ENCODE results near the gene SLC37A4. TPM values are rescaled to one million over a fixed set of nuclear protein-coding genes. Genes with fewer than 3 reads are reported as not detected.

Gene SLC37A4
- total and polyA plus RNA-seq, 2 of the 8 experiments (the other 6 are each of a cell fraction or from before 2014, with no cell fraction given) = 35.1 to 91.9 TPM

GRCh38 chr11:119012629-119013170, 18.0 kb downstream of the SLC37A4 start:
- TF ChIP-seq CHD2 (IDR thresholded peaks at IDR 0.05; ENCODE audit: low read length) (no peak), POLR2AphosphoS5 (IDR thresholded peaks at IDR 0.05; ENCODE audit: low read depth, low read length) (peak; percentile 50)
- no peak for DNase-seq (ENCODE audit: low read depth in 1 of 2, low spot score in 2 of 2)

More at GRCh38 chr11:119012629-119013170, 18.0 kb downstream of the SLC37A4 start:
- Histone ChIP-seq H3K27ac (ENCODE audit: low read depth, low read length) (no peak overlapping the region), H4K5ac (ENCODE audit: insufficient read length, low read depth, low read length) (no peak overlapping the region), H2BK20ac (ENCODE audit: low read length) (no peak overlapping the region), H3K14ac (ENCODE audit: insufficient read length) (no peak overlapping the region), H3K9me3 (ENCODE audit: insufficient read depth in 2 of 2, low read depth in 1 of 2, low read length in 1 of 2) (no peaks in the 10 kb centered on the region), H3K27me3 (replicated peaks in 1 of 4; ENCODE audit: control insufficient read depth in 3 of 4, extremely low read depth in 1 of 4, insufficient read depth in 3 of 4, low read length in 3 of 4) (no peaks in the 10 kb centered on the region), H3K79me2 (ENCODE audit: control insufficient read depth in 1 of 2, insufficient read depth in 2 of 2, low read length in 2 of 2) (peaks cover 6 to 19% of the 10 kb centered on the region in 2 experiments; a peak in 3 of 4 replicates), H3K4ac (replicated peaks; ENCODE audit: insufficient read length, low read depth, low read length) (no peak overlapping the region), H4K20me1 (replicated peaks in 1 of 2; ENCODE audit: control insufficient read depth in 1 of 2, insufficient read depth in 2 of 2, low read length in 2 of 2) (peaks cover 3 to 4% of the 10 kb centered on the region in 2 experiments), H3K79me1 (ENCODE audit: low read depth, low read length) (no peaks in the 10 kb centered on the region), H3K18ac (ENCODE audit: extremely low read depth, low read length) (no peak overlapping the region), H3K56ac (replicated peaks; ENCODE audit: insufficient read length, low read depth, low read length) (no peak overlapping the region), H3K23me2 (ENCODE audit: low read depth, low read length) (no peaks in the 10 kb centered on the region; the same call in 1 of the 2 replicates), H3K9ac (replicated peaks in 1 of 4; ENCODE audit: extremely low read depth in 1 of 4, low read depth in 3 of 4, low read length in 3 of 4) (no peak overlapping the region), H2BK5ac (ENCODE audit: low read depth, low read length) (no peak overlapping the region), H2AFZ (ENCODE audit: low read length) (no peak overlapping the region), H3K4me1 (replicated peaks in 1 of 4; ENCODE audit: control insufficient read depth in 3 of 4, insufficient read depth in 4 of 4, low read length in 3 of 4) (peaks cover 0 to 5% (median 2%) of the 10 kb centered on the region in 4 experiments; a peak in 2 of 7 replicates), H3K36me3 (ENCODE audit: control insufficient read depth in 2 of 4, insufficient read depth in 4 of 4, low read length in 3 of 4) (peaks cover 29 to 76% (median 55%) of the 10 kb centered on the region in 4 experiments), H2BK120ac (replicated peaks; ENCODE audit: low read depth, low read length) (no peak overlapping the region), H2AK5ac (ENCODE audit: low read depth, low read length) (no peak overlapping the region), H2BK12ac (ENCODE audit: low read depth, low read length) (no peak overlapping the region), H2BK15ac (ENCODE audit: low read length) (no peak overlapping the region), H3K4me3 (ENCODE audit: extremely low read depth in 1 of 4, insufficient read depth in 2 of 4, low read depth in 3 of 4, low read length in 4 of 4) (no peak overlapping the region), H3K4me2 (ENCODE audit: insufficient read depth in 1 of 2, low read depth in 2 of 2, low read length in 2 of 2) (no peak overlapping the region), H4K91ac (replicated peaks; ENCODE audit: insufficient read length, low read length) (no peak overlapping the region), H4K8ac (ENCODE audit: extremely low read depth, insufficient read depth, low read length) (no peak overlapping the region), H3K23ac (ENCODE audit: insufficient read length) (no peak overlapping the region)
- POLR2A ChIA-PET (ENCODE audit: partially characterized antibody) = interaction anchor here (0.6 to 18.5 kb wide), 10 partner anchors 8 to 377 kb away, joined by 3 to 264 read pairs (median 3); partner anchors contain the start of genes CENATAC and SLC37A4
- 98% methylated on average over 3 of the region's 3 CpGs; no CpG with 5 or more reads in 1 of the 2 experiments for WGBS, 2 experiments (ENCODE audit: extremely low coverage in 1 of 2, insufficient coverage in 1 of 2, insufficient read length in 1 of 2, insufficient replicate concordance in 2 of 2, low coverage in 1 of 2, low lambda C conversion rate in 2 of 2, missing lambda C conversion rate in 1 of 2)
- CTCF ChIA-PET (ENCODE audit: partially characterized antibody) = interaction anchor here (0.6 to 2.0 kb wide), 6 partner anchors 14 to 99 kb away, joined by 3 to 5 read pairs (median 4); no protein-coding TSS in a partner anchor
- no peak for FAIRE-seq
